Measurements from ENCODE around the gene PRKACB. TPM values are rescaled to one million over a fixed set of nuclear protein-coding genes. Genes with fewer than 3 reads are reported as not detected.
"Not testable (repeated sequence)": the region's sequence is repeated elsewhere in the genome, so short reads cannot be mapped to it uniquely, and the experiment has no call there.

Gene PRKACB
- 100 to 1,000 TPM in 1 of 2 donors, 10 to 100 TPM in 1; 85.2 to 149 TPM for total RNA-seq

DNA sequence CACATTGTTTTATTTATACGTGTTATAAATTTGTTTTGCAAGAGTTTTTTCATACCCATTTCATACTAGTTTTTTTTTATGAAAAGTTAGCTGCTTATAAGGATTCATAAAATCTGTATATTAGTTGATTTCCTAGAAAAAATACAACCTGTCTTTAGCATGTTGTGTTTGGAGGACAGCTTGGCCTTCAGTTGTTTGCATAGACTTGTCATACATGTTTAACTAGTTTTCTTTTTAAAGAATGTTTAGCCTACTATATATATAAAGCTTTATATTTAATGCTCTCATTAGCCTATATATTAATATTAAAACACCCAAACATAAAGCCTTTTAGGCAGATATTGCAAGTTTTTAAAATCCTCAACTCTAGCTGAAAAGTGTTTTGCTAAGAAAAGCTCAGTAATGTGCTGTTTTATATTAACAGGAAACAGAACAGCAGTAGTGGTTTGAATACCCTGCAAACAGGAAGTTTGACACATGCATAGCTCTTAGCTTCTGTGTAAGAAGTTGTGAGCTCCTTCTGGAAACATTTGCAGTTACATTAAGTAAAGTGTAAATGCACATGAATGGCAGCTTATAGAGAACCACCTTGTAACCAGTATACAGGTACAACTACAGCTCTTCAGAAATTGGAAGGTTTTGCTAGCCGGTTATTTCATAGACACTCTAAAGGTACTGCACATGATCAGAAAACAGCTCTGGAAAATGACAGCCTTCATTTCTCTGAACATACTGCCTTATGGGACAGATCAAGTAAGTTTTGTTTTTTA lies at the start of gene PRKACB:
PRKACB (plus strand) TSS at position 476 of the 770 bp plus-strand sequence; CDS start at position 567, 91 bp downstream.
- Histone ChIP-seq H3K9ac (ENCODE audit: low read depth in 2 of 2, low read length in 2 of 2) (peak within 1 kb of the TSS in 1 of 2 donors; percentile 77), H3K9me3 (no peaks in the 10 kb centered on the region), H3K4me3 (peak within 1 kb of the TSS; percentile 25), H3K27me3 (no peaks in the 10 kb centered on the region), H3K27ac (peak within 1 kb of the TSS; percentile 70), H3K4me1 (no peaks in the 10 kb centered on the region), H3K36me3 (no peaks in the 10 kb centered on the region)
- intact Hi-C loops (cut with DNase I): loop anchor here (5.0 to 10.0 kb wide), 2 partner anchors 161 to 478 kb away; partner anchors contain the start of gene SAMD13
- DNase-seq: no peak
- TF ChIP-seq, protein P1, sequence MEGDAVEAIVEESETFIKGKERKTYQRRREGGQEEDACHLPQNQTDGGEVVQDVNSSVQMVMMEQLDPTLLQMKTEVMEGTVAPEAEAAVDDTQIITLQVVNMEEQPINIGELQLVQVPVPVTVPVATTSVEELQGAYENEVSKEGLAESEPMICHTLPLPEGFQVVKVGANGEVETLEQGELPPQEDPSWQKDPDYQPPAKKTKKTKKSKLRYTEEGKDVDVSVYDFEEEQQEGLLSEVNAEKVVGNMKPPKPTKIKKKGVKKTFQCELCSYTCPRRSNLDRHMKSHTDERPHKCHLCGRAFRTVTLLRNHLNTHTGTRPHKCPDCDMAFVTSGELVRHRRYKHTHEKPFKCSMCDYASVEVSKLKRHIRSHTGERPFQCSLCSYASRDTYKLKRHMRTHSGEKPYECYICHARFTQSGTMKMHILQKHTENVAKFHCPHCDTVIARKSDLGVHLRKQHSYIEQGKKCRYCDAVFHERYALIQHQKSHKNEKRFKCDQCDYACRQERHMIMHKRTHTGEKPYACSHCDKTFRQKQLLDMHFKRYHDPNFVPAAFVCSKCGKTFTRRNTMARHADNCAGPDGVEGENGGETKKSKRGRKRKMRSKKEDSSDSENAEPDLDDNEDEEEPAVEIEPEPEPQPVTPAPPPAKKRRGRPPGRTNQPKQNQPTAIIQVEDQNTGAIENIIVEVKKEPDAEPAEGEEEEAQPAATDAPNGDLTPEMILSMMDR (IDR thresholded peaks at IDR 0.05): no peak

DNA sequence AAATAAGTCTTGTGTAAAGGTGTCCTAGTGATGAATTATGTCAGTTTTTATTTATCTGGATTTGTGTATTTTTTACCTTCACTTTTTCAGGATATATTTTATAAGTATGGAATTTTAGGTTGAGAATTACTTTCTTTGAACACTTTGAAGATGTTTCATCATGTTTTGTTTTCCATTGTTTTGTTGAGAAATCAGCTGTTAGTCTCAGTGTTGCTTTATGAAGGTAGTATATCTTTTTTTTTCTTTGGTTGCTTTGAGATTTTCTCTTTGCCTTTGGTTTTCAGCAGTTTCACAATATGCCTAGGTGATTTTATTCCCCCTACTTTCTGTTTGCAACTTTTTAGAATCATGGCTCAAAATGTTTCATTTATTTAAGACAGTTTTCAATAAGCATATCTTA lies 48.8 kb upstream of the PRKACB start:
- intact Hi-C loops (cut with DNase I): no loop called here
- Histone ChIP-seq H3K27me3 (no peaks in the 10 kb centered on the region), H3K9ac (ENCODE audit: low read depth in 2 of 2, low read length in 2 of 2) (no peak overlapping the region), H3K27ac (no peak overlapping the region), H3K9me3 (no peaks in the 10 kb centered on the region), H3K4me3 (no peak overlapping the region), H3K36me3 (no peaks in the 10 kb centered on the region), H3K4me1 (no peaks in the 10 kb centered on the region)
- TF ChIP-seq, protein P1 (IDR thresholded peaks at IDR 0.05): no peak
- DNase-seq: no peak

- H3K27ac ChIP-seq: no peak overlapping the region
- DNase-seq: no peak
- no peaks in the 10 kb centered on the region for H3K27me3 ChIP-seq
- intact Hi-C loops (cut with DNase I): no loop called here
- H3K36me3 ChIP-seq: no peaks in the 10 kb centered on the region
- no peak overlapping the region for H3K4me3 ChIP-seq
- H3K9me3 ChIP-seq: no peaks in the 10 kb centered on the region
- H3K4me1 ChIP-seq: no peaks in the 10 kb centered on the region
- TF ChIP-seq, protein P1 (IDR thresholded peaks at IDR 0.05): no peak
- no peak overlapping the region for H3K9ac ChIP-seq (ENCODE audit: low read depth in 2 of 2, low read length in 2 of 2)
Observed at GRCh38 chr1:84096176-84096575, 47.9 kb upstream of the PRKACB start.

DNA sequence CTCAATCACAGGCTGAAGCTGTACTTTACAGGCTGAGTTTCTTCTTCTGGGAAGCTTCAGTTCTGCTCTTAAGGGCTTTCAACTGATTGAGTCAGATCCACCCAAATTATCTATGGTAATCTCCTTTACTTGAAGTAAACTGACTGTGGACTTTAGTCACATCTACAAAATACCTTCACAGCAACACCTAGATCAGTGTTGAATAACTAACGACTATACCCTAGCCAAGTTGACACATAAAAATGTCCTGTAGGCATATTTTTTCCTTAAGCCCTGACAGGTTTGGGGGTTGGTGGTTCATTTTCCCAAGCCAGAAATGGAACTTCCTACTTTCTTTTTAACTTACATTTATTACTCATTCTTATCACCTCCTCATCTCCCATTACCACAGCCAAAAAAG lies 42.9 kb upstream of the PRKACB start:
- Histone ChIP-seq H3K27ac (no peak overlapping the region), H3K27me3 (no peaks in the 10 kb centered on the region), H3K9me3 (no peaks in the 10 kb centered on the region), H3K4me1 (no peaks in the 10 kb centered on the region), H3K4me3 (no peak overlapping the region), H3K9ac (ENCODE audit: low read depth in 2 of 2, low read length in 2 of 2) (no peak overlapping the region), H3K36me3 (no peaks in the 10 kb centered on the region)
- no peak for DNase-seq
- intact Hi-C loops (cut with DNase I): no loop called here
- TF ChIP-seq, protein P1 (IDR thresholded peaks at IDR 0.05): no peak

DNA sequence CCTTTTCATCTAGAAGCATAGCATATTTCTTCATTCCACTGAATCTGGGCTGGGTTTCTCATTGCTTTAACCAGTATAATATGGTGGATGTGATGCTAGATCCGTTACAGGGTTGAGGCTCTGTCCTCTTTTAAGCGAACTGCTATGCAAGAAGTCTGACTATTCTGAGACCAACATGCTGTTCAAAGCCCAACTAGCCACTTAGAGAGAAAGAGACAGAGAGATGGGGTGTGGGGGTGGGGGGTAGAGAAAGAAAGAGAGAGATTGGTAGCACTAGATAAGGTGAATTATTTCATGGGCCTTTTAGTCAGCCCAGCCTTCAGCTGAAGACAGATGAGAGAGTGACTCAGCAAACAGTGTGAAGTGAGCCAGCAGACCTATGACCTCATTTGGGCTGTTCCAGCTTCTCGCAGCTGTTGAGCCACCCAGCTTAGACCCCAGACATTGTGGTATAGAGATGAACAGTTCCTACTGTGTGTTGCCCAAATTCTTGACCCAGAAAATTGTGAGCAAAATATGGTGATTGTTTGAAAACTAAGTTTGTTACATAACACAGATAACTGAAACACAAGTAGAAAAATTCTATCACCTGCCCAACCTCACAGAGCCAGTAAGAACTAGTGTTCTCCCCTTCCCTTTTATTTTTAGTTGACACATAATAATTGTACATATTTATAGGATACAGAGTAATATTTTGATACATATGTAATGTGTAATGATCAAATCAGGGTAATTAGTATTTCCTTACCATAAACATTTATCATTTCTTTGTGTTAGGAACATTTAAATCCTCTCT lies 40.7 kb upstream of the PRKACB start:
- intact Hi-C loops (cut with DNase I): no loop called here

DNA sequence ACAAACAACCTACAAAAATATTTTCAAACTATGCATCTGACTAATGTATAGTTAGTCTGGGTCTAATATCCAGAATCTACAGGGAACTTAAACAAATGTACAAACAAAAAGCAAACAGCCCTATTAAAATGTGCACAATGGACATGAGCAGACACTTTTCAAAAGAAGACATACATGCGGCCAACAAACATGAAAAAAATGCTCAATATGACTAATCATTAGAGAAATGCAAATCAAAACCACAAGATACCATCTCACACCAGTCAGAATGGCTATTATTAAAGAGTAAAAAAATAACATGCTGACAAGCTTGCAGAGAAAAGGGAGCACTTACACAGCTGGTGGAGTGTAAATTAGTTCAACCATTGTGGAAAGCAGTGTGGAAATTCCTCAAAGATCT lies 36.5 kb upstream of the PRKACB start:
- H3K4me1 ChIP-seq; H3K27ac ChIP-seq; H3K9ac ChIP-seq (ENCODE audit: low read depth in 2 of 2, low read length in 2 of 2); H3K4me3 ChIP-seq; intact Hi-C loops (cut with DNase I); DNase-seq; H3K9me3 ChIP-seq; H3K27me3 ChIP-seq; H3K36me3 ChIP-seq: not testable (repeated sequence)

More for the DNA sequence above, 40.7 kb upstream of the PRKACB start:
- Histone ChIP-seq H3K4me1 (no peaks in the 10 kb centered on the region), H3K27me3 (no peaks in the 10 kb centered on the region), H3K9ac (ENCODE audit: low read depth in 2 of 2, low read length in 2 of 2) (no peak overlapping the region), H3K36me3 (no peaks in the 10 kb centered on the region), H3K27ac (no peak overlapping the region), H3K4me3 (no peak overlapping the region), H3K9me3 (no peaks in the 10 kb centered on the region)
- DNase-seq: peak; percentile 39
- TF ChIP-seq, protein P1 (IDR thresholded peaks at IDR 0.05): no peak

All from colonic mucosa (tissue), 4 donors.